Right lobe of liver (tissue), 6 donors: ENCODE results near the gene TMEM123. TPM values are rescaled to one million over a fixed set of nuclear protein-coding genes. Genes with fewer than 3 reads are reported as not detected.

Experiments
- ATAC-seq, 4 donors: fragments of 200-7000 bp; cut with Tn5 transposase; one replicate each; pipeline ENCODE4 v1.9.1; 2020; ENCODE audit warnings: mild to moderate bottlenecking in 4 of 4, moderate library complexity in 4 of 4
- DNase-seq, 3 donors: peaks; one replicate each; pipeline ENCODE4 v3.0.0-alpha.2; 2020
- H3K27ac ChIP-seq, 3 donors: fragments of 200-600 bp; one replicate each; pipeline ENCODE4 v1.8.0; 2022
- H3K27me3 ChIP-seq, 2 donors: fragments of 200-600 bp; one replicate each; pipeline ENCODE4 v1.8.0; 2022
- H3K36me3 ChIP-seq, 4 donors: fragments of 200-600 bp; sonication (generic) in 1 of 4; one replicate each; pipeline versions ENCODE4 v1.5.1 to v1.8.0; 2017 to 2022; ENCODE audit warnings: control low read depth in 1 of 4
- H3K4me1 ChIP-seq, 4 donors: fragments of 200-600 bp; sonication (generic) in 1 of 4; one replicate each; pipeline versions ENCODE4 v1.5.1 to v1.8.0; 2017 to 2022; ENCODE audit warnings: control low read depth in 1 of 4
- H3K4me3 ChIP-seq, 3 donors: fragments of 200-600 bp; one replicate each; pipeline ENCODE4 v1.8.0; 2022
- H3K9me3 ChIP-seq, 4 donors: fragments of 200-600 bp; sonication (generic) in 1 of 4; one replicate each; pipeline versions ENCODE4 v1.5.1 to v1.8.0; 2017 to 2022; ENCODE audit warnings: control low read depth in 1 of 4
- CTCF ChIP-seq, 4 donors: fragments of 200-600 bp in 3 of 4; fragments of 450-650 bp in 1 of 4; IDR thresholded peaks; one replicate each; pipeline versions ENCODE4 v1.5.1 to v1.8.0; 2016 to 2022; ENCODE audit warnings: antibody characterized with exemption in 4 of 4, mild to moderate bottlenecking in 2 of 4
- POLR2A ChIP-seq: fragments of 450-650 bp; IDR thresholded peaks from one replicate; pipeline ENCODE4 v1.6.1; 2017; ENCODE audit warnings: antibody characterized with exemption, mild to moderate bottlenecking
- WGBS: methylation state at CpG from one replicate; pipeline ENCODE4 v1.1.6; 2018; ENCODE audit warnings: low coverage, low lambda C conversion rate; ENCODE audit not compliant: insufficient coverage; ENCODE audit errors: missing lambda C conversion rate; 5-methylcytosine and 5-hydroxymethylcytosine counted together
- intact Hi-C, 2 donors: fragments of 100-400 bp; cut with DNase I; formaldehyde crosslinking; loops; one replicate each; pipeline versions ENCODE4 v1.11.2 to v1.14.1; 2022
- total RNA-seq, 6 experiments: library from RNA; depleted of rRNA in 2 of 6; stranded (reverse); fragments of >200 nt in 2 of 6; fragmentation: NEBNext Ultra II Directional in 3 of 6; extraction: Animal tissue kit (Norgen Biotek cat#: 25700) in 3 of 6; gene quantifications; one replicate each; pipeline versions ENCODE4 v1.1.0 to v1.2.4, GENCODE V29; 2016 to 2023
- donor health status: DM: no; HTN: yes; CAD: no.
- donor health status: DM: no; HTN: no; CAD: no.
- donor health status: DM: no; HTN: no; CAD: no.
- donor health status: DM: no; HTN: yes; CAD: no.
- donor health status: DM: no; HTN: yes; CAD: no.

TMEM123 gene
- total RNA-seq, 6 experiments from 2014 or later = 173 to 557 (median 229) TPM

- no peaks in the 10 kb centered on the region for H3K27me3 ChIP-seq
- H3K4me3 ChIP-seq = no peak overlapping the region
- H3K27ac ChIP-seq = no peak overlapping the region
- TF ChIP-seq POLR2A (no peak), CTCF (IDR thresholded peaks at IDR 0.05) (no peak)
- peaks cover 0 to 61% (median 14%) of the 10 kb centered on the region in 4 donors for H3K36me3 ChIP-seq
- no peaks in the 10 kb centered on the region for H3K4me1 ChIP-seq
- ATAC-seq (no peak), DNase-seq (no peak)
- intact Hi-C loops = no loop called here
- no peaks in the 10 kb centered on the region for H3K9me3 ChIP-seq
- WGBS = 100% methylated on average over 2 of the region's 2 CpGs
Measured at GRCh38 chr11:102399189-102399588, 53.4 kb downstream of the TMEM123 start.

GRCh38 chr11:102398297-102398696, 54.3 kb downstream of the TMEM123 start:
- no peak for TF ChIP-seq CTCF (IDR thresholded peaks at IDR 0.05)
- TF ChIP-seq POLR2A = no peak
- no peak for ATAC-seq
- Histone ChIP-seq H3K4me3 (no peak overlapping the region), H3K9me3 (no peaks in the 10 kb centered on the region), H3K4me1 (no peaks in the 10 kb centered on the region), H3K27ac (no peak overlapping the region), H3K27me3 (no peaks in the 10 kb centered on the region), H3K36me3 (peaks cover 0 to 70% (median 14%) of the 10 kb centered on the region in 4 donors)
- 93% methylated on average over 2 of the region's 2 CpGs for WGBS
- no peak for DNase-seq
- intact Hi-C loops = no loop called here

GRCh38 chr11:102396708-102397563, 55.6 kb downstream of the TMEM123 start:
- TF ChIP-seq POLR2A (no peak), CTCF (IDR thresholded peaks at IDR 0.05) (no peak)
- intact Hi-C loops = no loop called here
- Histone ChIP-seq H3K9me3 (no peaks in the 10 kb centered on the region), H3K4me1 (no peaks in the 10 kb centered on the region), H3K27ac (no peak overlapping the region), H3K4me3 (no peak overlapping the region), H3K27me3 (no peaks in the 10 kb centered on the region), H3K36me3 (peaks cover 0 to 70% (median 14%) of the 10 kb centered on the region in 4 donors)
- no peak for DNase-seq
- no peak for ATAC-seq
- 91% methylated on average over 4 of the region's 4 CpGs for WGBS

- H3K27ac ChIP-seq = no peak overlapping the region
- H3K36me3 ChIP-seq = peaks cover 0 to 61% (median 8%) of the 10 kb centered on the region in 4 donors
- TF ChIP-seq CTCF (IDR thresholded peaks at IDR 0.05) (no peak), POLR2A (no peak)
- no peak for ATAC-seq
- no peak overlapping the region for H3K4me3 ChIP-seq
- DNase-seq = no peak
- intact Hi-C loops = no loop called here
- H3K4me1 ChIP-seq = no peaks in the 10 kb centered on the region
- no peaks in the 10 kb centered on the region for H3K27me3 ChIP-seq
- WGBS = 87% methylated on average over 6 of the region's 6 CpGs
- H3K9me3 ChIP-seq = no peaks in the 10 kb centered on the region
Measured at GRCh38 chr11:102395720-102396393, 56.7 kb downstream of the TMEM123 start.
